ENCODE data around the gene PFDN1.

DNA sequence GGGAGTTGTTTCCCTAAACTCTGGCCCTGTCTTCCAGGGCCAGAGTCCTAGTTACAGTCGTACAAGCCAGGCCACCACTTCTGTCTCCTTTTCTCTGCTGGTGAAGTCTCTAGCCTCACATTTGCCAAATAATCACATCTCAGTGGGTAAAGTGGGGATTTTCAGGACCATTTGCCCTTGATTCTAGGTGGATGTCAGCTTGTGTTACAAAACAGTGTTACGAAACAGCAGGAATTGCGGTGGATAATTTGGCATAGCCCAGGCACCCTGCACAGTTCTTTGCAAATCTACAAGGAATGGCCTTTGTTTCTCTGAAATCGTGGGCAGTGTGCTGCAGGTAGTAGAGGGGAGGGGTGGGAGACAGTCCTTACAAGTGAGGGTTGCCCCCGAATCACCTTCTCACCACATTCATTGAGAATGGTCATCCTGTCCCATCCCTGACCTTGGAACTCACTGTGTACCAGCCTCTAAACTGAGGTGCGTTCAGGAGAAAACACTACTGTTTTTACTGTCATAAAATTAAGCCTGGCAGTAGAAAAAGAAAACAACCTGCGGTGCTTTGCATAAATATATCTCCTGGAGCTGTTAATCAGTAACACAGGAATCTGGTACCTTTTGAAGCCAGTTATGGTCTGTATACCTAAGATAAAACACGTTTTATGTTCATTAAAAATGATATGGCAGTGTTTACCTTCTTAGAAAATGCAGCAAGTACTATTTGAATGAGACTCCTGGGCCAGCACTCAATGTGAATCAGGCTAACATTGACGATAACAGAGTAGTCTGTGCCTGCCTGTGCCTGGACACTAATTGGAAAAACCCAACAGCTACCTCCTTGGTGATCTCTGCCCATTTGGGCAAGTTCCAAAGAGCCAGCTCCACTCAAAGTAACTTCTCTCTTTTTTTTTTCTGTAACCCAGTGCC, 83.6 kb downstream of the PFDN1 start:
- TF ChIP-seq, protein P1, sequence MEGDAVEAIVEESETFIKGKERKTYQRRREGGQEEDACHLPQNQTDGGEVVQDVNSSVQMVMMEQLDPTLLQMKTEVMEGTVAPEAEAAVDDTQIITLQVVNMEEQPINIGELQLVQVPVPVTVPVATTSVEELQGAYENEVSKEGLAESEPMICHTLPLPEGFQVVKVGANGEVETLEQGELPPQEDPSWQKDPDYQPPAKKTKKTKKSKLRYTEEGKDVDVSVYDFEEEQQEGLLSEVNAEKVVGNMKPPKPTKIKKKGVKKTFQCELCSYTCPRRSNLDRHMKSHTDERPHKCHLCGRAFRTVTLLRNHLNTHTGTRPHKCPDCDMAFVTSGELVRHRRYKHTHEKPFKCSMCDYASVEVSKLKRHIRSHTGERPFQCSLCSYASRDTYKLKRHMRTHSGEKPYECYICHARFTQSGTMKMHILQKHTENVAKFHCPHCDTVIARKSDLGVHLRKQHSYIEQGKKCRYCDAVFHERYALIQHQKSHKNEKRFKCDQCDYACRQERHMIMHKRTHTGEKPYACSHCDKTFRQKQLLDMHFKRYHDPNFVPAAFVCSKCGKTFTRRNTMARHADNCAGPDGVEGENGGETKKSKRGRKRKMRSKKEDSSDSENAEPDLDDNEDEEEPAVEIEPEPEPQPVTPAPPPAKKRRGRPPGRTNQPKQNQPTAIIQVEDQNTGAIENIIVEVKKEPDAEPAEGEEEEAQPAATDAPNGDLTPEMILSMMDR (IDR thresholded peaks at IDR 0.05): no peak
- no peak for TF ChIP-seq POLR2A (IDR thresholded peaks at IDR 0.05)
